ENCODE data around the gene KNG1. TPM values are rescaled to one million over a fixed set of nuclear protein-coding genes. Genes with fewer than 3 reads are reported as not detected.
"Not testable (repeated sequence)": the region's sequence is repeated elsewhere in the genome, so short reads cannot be mapped to it uniquely, and the experiment has no call there.

Gene KNG1
- total RNA-seq, 1 donor from 2014 or later, result not detected

DNA sequence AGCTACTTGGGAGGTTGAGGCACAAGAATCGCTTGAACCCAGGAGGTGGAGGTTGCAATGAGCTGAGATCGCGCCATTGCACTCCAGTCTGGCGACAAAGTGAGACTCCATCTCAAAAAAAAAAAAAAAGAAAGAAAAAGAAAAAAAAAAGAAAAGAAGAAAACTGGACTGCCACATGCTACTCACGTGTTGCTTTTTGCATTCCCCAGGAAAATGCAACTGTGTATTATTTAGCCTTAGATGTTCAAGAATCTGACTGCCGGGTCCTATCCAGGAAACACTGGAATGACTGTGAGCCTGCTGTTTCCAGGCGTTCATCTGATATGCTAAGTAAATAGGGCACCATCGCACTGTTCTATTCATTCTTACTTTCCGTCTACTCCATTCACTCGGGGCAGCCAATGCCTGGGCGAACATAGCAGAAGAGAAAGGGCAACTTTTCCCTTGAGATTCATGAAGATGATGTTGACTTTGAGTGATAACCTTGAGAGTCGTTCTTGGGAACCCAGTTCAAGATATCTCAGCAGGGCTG lies 30.0 kb upstream of the KNG1 start:
- H3K4me3 Mint-ChIP-seq (ENCODE audit: unreplicated experiment), result no peak overlapping the region
- DNase-seq (ENCODE audit: low spot score), result no peak
- H3K27me3 Mint-ChIP-seq (ENCODE audit: unreplicated experiment), result peaks cover 7% of the 10 kb centered on the region
- peaks cover 6% of the 10 kb centered on the region for H3K36me3 Mint-ChIP-seq (ENCODE audit: low read depth, unreplicated experiment)
- H3K4me1 Mint-ChIP-seq (ENCODE audit: unreplicated experiment), result peaks cover 5% of the 10 kb centered on the region
- TF ChIP-seq, protein P1, sequence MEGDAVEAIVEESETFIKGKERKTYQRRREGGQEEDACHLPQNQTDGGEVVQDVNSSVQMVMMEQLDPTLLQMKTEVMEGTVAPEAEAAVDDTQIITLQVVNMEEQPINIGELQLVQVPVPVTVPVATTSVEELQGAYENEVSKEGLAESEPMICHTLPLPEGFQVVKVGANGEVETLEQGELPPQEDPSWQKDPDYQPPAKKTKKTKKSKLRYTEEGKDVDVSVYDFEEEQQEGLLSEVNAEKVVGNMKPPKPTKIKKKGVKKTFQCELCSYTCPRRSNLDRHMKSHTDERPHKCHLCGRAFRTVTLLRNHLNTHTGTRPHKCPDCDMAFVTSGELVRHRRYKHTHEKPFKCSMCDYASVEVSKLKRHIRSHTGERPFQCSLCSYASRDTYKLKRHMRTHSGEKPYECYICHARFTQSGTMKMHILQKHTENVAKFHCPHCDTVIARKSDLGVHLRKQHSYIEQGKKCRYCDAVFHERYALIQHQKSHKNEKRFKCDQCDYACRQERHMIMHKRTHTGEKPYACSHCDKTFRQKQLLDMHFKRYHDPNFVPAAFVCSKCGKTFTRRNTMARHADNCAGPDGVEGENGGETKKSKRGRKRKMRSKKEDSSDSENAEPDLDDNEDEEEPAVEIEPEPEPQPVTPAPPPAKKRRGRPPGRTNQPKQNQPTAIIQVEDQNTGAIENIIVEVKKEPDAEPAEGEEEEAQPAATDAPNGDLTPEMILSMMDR (IDR thresholded peaks at IDR 0.05; ENCODE audit: unreplicated experiment), result no peak
- peaks cover 7% of the 10 kb centered on the region for H3K9me3 Mint-ChIP-seq (ENCODE audit: unreplicated experiment)
- H3K27ac Mint-ChIP-seq (ENCODE audit: unreplicated experiment), result no peak overlapping the region

DNA sequence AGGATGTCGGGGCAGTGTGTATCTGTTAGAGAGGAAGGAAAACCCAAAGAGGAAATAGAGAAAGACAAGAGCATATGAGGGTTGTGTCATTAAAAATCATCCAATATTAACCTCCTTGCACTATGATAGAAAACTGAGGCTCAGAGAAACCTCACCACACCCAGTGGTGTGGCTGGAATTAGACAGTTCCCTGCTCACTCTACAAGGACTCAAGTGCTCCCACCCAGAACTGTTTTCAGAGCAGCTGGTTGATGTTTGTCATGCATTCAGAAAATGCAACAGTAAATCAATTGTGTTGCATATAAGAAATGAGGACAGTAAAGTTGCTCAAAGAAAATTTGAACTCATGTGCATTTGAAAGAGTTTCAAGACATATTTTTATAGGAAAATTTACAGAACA lies 26.9 kb upstream of the KNG1 start:
- DNase-seq (ENCODE audit: low spot score); H3K36me3 Mint-ChIP-seq (ENCODE audit: low read depth, unreplicated experiment); H3K4me1 Mint-ChIP-seq (ENCODE audit: unreplicated experiment); H3K9me3 Mint-ChIP-seq (ENCODE audit: unreplicated experiment); H3K27me3 Mint-ChIP-seq (ENCODE audit: unreplicated experiment); H3K4me3 Mint-ChIP-seq (ENCODE audit: unreplicated experiment); H3K27ac Mint-ChIP-seq (ENCODE audit: unreplicated experiment): not testable (repeated sequence)

DNA sequence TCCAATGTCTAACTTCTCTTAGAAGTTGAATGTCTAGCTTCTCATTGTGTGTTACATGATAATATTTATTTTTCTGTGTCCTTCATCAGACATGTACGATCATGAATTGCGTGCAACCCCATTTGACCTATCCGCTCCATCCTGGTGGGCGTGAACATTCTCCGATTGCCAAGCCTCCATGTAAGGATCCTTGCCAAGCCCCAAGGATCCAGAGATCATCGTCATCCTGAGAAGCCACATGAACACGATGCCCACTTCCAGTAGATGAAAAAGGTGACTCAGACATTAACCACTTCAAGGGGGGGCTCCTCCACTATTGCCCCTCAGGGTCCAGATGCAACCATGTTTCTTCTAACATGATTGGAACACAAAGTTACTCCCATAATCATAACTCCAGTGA lies 25.5 kb upstream of the KNG1 start:
- TF ChIP-seq, protein P1 (IDR thresholded peaks at IDR 0.05; ENCODE audit: unreplicated experiment), result no peak

DNA sequence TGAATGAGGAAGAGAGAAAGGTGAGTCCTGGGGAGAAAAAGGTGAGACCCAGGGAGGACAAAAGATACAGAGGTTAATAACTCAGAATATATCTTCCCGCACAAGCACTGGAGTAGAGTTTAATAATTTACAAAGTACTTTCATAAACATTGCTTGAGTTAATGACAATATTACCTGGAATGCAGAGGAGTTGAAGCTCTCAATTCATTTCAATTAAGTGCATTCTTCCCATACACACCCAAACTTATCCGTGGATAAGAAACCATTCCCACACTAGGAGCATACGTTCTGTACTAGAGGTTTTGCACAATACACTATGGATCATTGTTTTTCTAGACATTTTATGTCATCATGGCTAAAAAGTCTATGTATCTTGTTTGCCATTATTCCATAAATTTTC lies 23.3 kb upstream of the KNG1 start:
- Mint-ChIP-seq H3K4me3 (ENCODE audit: unreplicated experiment) (no peak overlapping the region), H3K27ac (ENCODE audit: unreplicated experiment) (no peak overlapping the region), H3K9me3 (ENCODE audit: unreplicated experiment) (no peaks in the 10 kb centered on the region), H3K36me3 (ENCODE audit: low read depth, unreplicated experiment) (no peaks in the 10 kb centered on the region), H3K27me3 (ENCODE audit: unreplicated experiment) (no peaks in the 10 kb centered on the region), H3K4me1 (ENCODE audit: unreplicated experiment) (no peaks in the 10 kb centered on the region)
- TF ChIP-seq, protein P1 (IDR thresholded peaks at IDR 0.05; ENCODE audit: unreplicated experiment), result no peak
- DNase-seq (ENCODE audit: low spot score), result no peak

More for the DNA sequence above, 25.5 kb upstream of the KNG1 start:
- H3K4me1 Mint-ChIP-seq (ENCODE audit: unreplicated experiment), result peaks cover 5% of the 10 kb centered on the region
- no peak for DNase-seq (ENCODE audit: low spot score)
- H3K27ac Mint-ChIP-seq (ENCODE audit: unreplicated experiment), result no peak overlapping the region
- no peaks in the 10 kb centered on the region for H3K36me3 Mint-ChIP-seq (ENCODE audit: low read depth, unreplicated experiment)
- H3K9me3 Mint-ChIP-seq (ENCODE audit: unreplicated experiment), result no peaks in the 10 kb centered on the region
- H3K4me3 Mint-ChIP-seq (ENCODE audit: unreplicated experiment), result no peak overlapping the region
- no peaks in the 10 kb centered on the region for H3K27me3 Mint-ChIP-seq (ENCODE audit: unreplicated experiment)

DNA sequence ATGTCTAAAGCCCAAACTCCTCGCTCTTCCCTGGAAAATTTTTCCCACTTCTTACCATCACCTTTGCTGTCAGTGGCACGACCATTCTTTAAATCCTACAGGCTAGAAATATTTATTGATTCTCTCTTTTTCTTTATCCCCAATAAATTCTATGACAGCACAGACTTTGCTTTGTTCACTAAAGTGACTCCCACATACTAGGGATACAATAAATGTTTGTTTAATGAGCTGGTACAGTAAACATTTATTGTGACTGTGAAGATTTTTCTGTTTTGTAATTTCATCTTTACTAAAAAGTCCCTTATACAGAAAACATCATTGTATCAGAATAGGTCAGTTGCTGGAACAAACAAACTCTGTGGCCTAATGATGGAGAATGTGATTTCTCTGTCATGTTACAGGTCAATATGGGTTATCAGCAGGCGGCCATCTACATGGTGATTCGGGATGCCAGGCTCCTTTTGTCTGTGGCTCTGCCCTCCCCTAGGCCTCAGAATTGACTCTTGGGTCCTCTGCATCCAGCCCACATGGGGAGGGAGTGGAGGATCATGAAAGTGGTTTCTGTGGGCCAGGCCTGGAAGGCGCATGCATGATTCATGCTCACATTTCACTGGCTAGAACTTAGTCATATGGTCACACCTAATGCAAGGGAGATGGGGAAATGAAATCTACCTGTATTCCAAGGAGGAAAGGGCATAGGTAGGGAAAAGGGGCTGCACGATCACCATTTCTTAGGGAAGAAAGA lies 22.7 kb upstream of the KNG1 start:
- Mint-ChIP-seq H3K36me3 (ENCODE audit: low read depth, unreplicated experiment) (no peaks in the 10 kb centered on the region), H3K27ac (ENCODE audit: unreplicated experiment) (no peak overlapping the region), H3K4me3 (ENCODE audit: unreplicated experiment) (no peak overlapping the region), H3K4me1 (ENCODE audit: unreplicated experiment) (no peaks in the 10 kb centered on the region), H3K9me3 (ENCODE audit: unreplicated experiment) (no peaks in the 10 kb centered on the region), H3K27me3 (ENCODE audit: unreplicated experiment) (no peaks in the 10 kb centered on the region)
- no peak for DNase-seq (ENCODE audit: low spot score)
- TF ChIP-seq, protein P1 (IDR thresholded peaks at IDR 0.05; ENCODE audit: unreplicated experiment), result no peak
